OCI-LY3 (cell line): ENCODE results near the gene WWP2.

ENCODE experiments used
- CTCF ChIP-seq: fragments of 200-600, 300-600 bp; sonication (generic); IDR thresholded peaks from 2 replicates; pipeline ENCODE4 v1.5.1; 2014; ENCODE audit warnings: antibody characterized with exemption, low read length, low read depth
- EZH2phosphoT487 ChIP-seq: fragments of 200-600 bp; shearing (Covaris generic); IDR thresholded peaks from 2 replicates; pipeline ENCODE4 v1.6.1; 2018; ENCODE audit warnings: antibody characterized with exemption, mixed run types, low read depth

GRCh38 chr16:69814561-69814960 lies 52.4 kb downstream of the WWP2 start:
- TF ChIP-seq CTCF (no peak), EZH2phosphoT487 (no peak)
